GM12891 (cell line): ENCODE measurements around the gene SPDYE11.
"Not testable (repeated sequence)": the region's sequence is repeated elsewhere in the genome, so short reads cannot be mapped to it uniquely, and the experiment has no call there.

Source experiments
- POLR2A ChIP-seq: IDR thresholded peaks from 2 replicates; pipeline ENCODE4 v1.6.1; 2011; ENCODE audit warnings: low read depth, low read length, control low read depth
- POLR2AphosphoS5 ChIP-seq: IDR thresholded peaks from 2 replicates; pipeline ENCODE4 v1.6.1; 2011; ENCODE audit warnings: low read depth, low read length, control low read depth
- POU2F2 ChIP-seq: IDR thresholded peaks from 2 replicates; pipeline ENCODE4 v1.6.1; 2011; ENCODE audit warnings: low read depth, mild to moderate bottlenecking, control low read depth, low read length, moderate library complexity
- TAF1 ChIP-seq: IDR thresholded peaks from 2 replicates; pipeline ENCODE4 v1.6.1; 2011; ENCODE audit warnings: low read depth, low read length, control low read depth

- TF ChIP-seq POLR2A, TAF1, POLR2AphosphoS5, POU2F2: not testable (repeated sequence)
Measured at GRCh38 chr7:73085938-73086337, 28.2 kb upstream of the SPDYE11 start, which contains the start of gene SPDYE9.
